ENCODE results near the gene DYNLT4.
A peak's percentile ranks its signal among the peaks of the same experiment; 100 is the strongest.

DNA sequence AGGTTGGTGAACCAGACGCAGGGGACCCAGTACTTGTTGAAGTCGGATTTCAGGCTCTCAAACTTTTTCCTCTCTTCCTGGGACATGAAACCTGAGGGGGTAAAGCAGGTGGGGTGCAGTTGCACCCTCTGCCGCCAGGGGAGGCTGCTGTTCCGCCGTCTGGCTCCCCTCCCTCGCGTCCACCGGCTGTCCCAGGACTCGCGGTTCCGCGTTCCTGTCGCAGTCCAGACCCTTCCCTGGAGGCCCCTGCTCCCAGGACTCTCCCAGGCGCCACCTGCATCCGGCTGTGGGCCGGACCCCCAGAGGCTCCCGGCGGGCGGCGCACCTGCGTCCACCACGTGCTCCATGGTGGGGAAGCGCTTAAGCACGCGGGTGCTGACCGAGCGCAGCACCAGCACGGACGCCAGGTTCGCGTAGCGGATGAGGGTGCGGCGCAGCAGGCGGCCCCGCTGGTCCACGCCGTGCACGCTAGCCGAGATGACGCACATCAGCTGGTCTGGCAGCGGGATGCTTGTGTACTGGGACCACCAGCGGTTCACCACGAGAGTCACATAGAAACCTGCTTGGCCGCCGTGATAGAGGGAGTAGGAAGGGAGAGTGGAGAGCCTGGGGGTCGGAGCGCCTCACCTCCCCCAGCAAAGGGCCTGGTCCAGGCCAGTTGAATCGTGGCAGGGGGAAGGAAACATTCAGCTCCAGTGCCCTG is 20.9 kb downstream of the DYNLT4 start:
- TF ChIP-seq, protein P1, sequence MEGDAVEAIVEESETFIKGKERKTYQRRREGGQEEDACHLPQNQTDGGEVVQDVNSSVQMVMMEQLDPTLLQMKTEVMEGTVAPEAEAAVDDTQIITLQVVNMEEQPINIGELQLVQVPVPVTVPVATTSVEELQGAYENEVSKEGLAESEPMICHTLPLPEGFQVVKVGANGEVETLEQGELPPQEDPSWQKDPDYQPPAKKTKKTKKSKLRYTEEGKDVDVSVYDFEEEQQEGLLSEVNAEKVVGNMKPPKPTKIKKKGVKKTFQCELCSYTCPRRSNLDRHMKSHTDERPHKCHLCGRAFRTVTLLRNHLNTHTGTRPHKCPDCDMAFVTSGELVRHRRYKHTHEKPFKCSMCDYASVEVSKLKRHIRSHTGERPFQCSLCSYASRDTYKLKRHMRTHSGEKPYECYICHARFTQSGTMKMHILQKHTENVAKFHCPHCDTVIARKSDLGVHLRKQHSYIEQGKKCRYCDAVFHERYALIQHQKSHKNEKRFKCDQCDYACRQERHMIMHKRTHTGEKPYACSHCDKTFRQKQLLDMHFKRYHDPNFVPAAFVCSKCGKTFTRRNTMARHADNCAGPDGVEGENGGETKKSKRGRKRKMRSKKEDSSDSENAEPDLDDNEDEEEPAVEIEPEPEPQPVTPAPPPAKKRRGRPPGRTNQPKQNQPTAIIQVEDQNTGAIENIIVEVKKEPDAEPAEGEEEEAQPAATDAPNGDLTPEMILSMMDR (IDR thresholded peaks at IDR 0.05): peak in 6 of 7 experiments; percentile 72 to 100 (median 99)
- TF ChIP-seq POLR2AphosphoS5 (IDR thresholded peaks at IDR 0.05) (peak in 1 of 3 donors; percentile 62), EP300 (IDR thresholded peaks at IDR 0.05) (no peak), POLR2A (IDR thresholded peaks at IDR 0.05) (no peak)
